ENCODE measurements around the gene INTS1.

DNA sequence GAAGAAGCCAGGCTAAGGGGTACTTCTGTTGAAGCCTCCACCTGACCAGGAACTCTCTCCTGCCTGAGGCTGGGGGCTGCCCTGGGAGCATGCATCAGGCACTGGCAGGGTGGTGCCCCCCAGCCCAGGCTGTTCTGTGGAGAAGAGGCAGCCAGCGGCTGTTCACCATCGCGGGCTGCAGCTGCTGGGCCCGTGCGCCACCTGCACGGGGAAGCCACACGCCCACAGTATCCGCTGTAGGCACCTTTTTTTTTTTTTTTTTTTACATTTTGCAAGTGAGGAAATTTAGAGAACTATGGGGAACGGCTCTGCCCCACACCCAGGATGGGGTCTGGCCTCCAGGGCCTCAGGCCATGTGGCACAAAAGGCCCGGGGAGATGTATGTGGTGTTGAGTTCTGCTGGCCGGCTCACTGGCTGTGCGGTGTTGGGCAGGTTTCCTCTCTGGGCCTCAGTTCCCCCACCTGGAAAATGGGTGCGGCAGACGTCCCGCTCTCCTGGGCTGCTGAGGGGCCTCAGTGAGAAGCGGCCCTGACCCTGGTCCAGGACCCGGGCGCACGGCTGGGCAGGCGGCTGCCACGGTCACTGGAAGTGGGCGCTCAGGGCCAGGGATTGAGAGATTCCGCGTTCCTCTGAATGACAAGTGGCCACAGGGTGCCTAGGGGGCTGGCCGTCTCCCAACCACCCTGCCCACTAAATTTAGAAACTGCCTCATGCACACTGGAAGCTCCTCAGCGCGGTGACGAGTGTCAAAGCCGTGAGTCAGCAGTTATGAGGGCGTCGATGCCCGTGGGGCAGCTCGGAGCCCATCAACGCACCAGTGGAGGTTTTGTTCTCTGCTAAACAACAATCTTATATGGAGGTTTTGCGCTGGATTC is 8.8 kb upstream of the INTS1 start:
- no peak for TF ChIP-seq EZH2 (IDR thresholded peaks at IDR 0.05; ENCODE audit: borderline replicate concordance, low read length)
- TF ChIP-seq, protein P1, sequence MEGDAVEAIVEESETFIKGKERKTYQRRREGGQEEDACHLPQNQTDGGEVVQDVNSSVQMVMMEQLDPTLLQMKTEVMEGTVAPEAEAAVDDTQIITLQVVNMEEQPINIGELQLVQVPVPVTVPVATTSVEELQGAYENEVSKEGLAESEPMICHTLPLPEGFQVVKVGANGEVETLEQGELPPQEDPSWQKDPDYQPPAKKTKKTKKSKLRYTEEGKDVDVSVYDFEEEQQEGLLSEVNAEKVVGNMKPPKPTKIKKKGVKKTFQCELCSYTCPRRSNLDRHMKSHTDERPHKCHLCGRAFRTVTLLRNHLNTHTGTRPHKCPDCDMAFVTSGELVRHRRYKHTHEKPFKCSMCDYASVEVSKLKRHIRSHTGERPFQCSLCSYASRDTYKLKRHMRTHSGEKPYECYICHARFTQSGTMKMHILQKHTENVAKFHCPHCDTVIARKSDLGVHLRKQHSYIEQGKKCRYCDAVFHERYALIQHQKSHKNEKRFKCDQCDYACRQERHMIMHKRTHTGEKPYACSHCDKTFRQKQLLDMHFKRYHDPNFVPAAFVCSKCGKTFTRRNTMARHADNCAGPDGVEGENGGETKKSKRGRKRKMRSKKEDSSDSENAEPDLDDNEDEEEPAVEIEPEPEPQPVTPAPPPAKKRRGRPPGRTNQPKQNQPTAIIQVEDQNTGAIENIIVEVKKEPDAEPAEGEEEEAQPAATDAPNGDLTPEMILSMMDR (conservative IDR thresholded peaks at IDR 0.05 in 1 of 2, IDR thresholded peaks at IDR 0.05 in 1 of 2; ENCODE audit: extremely low read depth in 1 of 2, insufficient read depth in 1 of 2, low read depth in 1 of 2, low read length in 2 of 2): no peak
